H1 (cell line): ENCODE measurements around the gene TMEM135. TPM values are rescaled to one million over a fixed set of nuclear protein-coding genes. Genes with fewer than 3 reads are reported as not detected.

Experiments used
- ATF3 ChIP-seq: IDR thresholded peaks from 2 replicates; pipeline ENCODE4 v1.6.1; 2011; ENCODE audit warnings: low read depth, mild to moderate bottlenecking, low read length; ENCODE audit not compliant: insufficient read depth
- CBX8 ChIP-seq: fragments of 300-800, 300-1000 bp; sonication (generic); IDR thresholded peaks from 2 replicates; pipeline ENCODE4 v1.7.1; 2016; ENCODE audit warnings: low read depth, low read length, borderline replicate concordance
- ZNF274 ChIP-seq: IDR thresholded peaks from 2 replicates; pipeline ENCODE4 v1.7.0; 2012; ENCODE audit warnings: low read length, borderline replicate concordance; ENCODE audit errors: extremely low read depth
- polyA plus RNA-seq, 7 experiments: library from polyadenylated mRNA; depleted of rRNA in 3 of 7; stranded (reverse) in 5 of 7; unstranded in 2 of 7; fragments of >200 nt in 5 of 7; fragments of 200-250 nt in 2 of 7; gene quantifications; 1 replicate in 5 of 7; 2 replicates in 1 of 7; 4 replicates in 1 of 7; pipeline versions ENCODE4 v1.2.1 to v1.2.3, GENCODE V29; 2011 to 2013; ENCODE audit warnings: missing spikeins in 2 of 7, mixed read lengths in 2 of 7
- total RNA-seq: library from RNA; stranded (reverse); fragmentation: NEBNext Ultra II Directional; extraction: Animal tissue kit (Norgen Biotek cat#: 25700); gene quantifications from 2 replicates; pipeline ENCODE4 v1.2.1, GENCODE V29; 2021

The TMEM135 gene
- total and polyA plus RNA-seq, 2 of the 8 experiments (the other 6 are each of a cell fraction or from before 2014, with no cell fraction given): 9.3 to 31.3 TPM

DNA sequence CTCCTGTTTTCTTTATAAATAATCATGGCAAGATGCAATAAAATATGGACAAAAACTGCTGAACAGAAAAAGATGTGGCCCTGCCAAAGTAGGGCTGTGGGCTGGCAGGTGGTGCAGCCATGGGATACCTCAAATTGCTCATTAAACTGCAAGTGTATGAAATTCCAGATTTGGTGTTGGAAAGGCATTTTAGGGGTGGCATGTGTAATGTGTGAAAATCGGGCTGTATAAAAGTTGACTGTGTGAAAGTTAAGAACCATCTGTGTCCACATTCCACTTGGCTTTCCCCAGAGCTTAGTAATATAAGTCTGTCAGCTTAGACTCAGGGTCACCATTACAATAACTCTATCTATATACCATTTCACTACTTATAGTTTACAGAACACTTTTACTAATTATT lies 47.7 kb upstream of the TMEM135 start (continued):
- TF ChIP-seq ZNF274 (no peak), CBX8 (no peak), ATF3 (no peak)
- TF ChIP-seq, all 59 proteins: peak for 0
